WTC11 (cell line): ENCODE results near the gene SH3TC2.

Experiments used
- ESRRA ChIP-seq: sonication (generic); formaldehyde crosslinking; IDR thresholded peaks from 2 replicates; pipeline ENCODE4 v1.8.1; 2022; ENCODE audit warnings: mild to moderate bottlenecking, missing genetic modification reagents, borderline replicate concordance
- NR1H2 ChIP-seq: sonication (generic); formaldehyde crosslinking; IDR thresholded peaks from 2 replicates; pipeline ENCODE4 v1.9.0; 2021; ENCODE audit warnings: mild to moderate bottlenecking, moderate library complexity, missing genetic modification reagents
- NR3C1 ChIP-seq: sonication (generic); formaldehyde crosslinking; conservative IDR thresholded peaks from 2 replicates; pipeline ENCODE4 v1.8.1; 2023; ENCODE audit warnings: low read depth, mild to moderate bottlenecking, missing genetic modification reagents
- TF ChIP-seq, protein P1 (sequence below): sonication (generic); formaldehyde crosslinking; IDR thresholded peaks from 2 replicates; pipeline ENCODE4 v1.8.0; 2022; ENCODE audit warnings: missing genetic modification reagents
- TF ChIP-seq, protein P2 (sequence below): fragments of 200-600 bp; IDR thresholded peaks from 2 replicates; pipeline ENCODE4 v1.8.0; 2022; ENCODE audit warnings: antibody characterized with exemption
- TF ChIP-seq, protein P3 (sequence below): sonication (generic); formaldehyde crosslinking; IDR thresholded peaks from 2 replicates; pipeline ENCODE4 v1.8.1; 2022; ENCODE audit warnings: low read depth, missing genetic modification reagents, borderline replicate concordance

DNA sequence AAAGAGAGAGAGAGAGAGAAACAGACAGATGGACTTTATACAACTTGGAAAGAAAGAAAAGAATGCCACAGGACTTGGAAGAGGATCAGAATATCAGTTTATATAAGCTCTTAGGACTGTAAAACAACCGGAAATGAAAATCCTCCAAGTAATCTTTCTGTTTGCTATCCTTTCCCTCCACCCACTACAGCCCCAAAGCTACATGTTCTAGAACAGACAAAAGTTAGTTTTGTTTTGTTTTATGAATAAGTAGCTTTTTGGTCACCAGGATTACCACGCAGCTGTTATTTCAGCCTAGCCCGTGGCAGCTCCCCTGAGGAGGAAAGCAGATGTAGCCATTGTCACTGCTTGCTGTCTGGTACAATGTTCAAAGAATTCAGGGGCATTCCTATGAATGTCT, 66.6 kb downstream of the SH3TC2 start:
- TF ChIP-seq NR3C1 (CRISPR knock-in tag): no peak
- TF ChIP-seq, protein P1, sequence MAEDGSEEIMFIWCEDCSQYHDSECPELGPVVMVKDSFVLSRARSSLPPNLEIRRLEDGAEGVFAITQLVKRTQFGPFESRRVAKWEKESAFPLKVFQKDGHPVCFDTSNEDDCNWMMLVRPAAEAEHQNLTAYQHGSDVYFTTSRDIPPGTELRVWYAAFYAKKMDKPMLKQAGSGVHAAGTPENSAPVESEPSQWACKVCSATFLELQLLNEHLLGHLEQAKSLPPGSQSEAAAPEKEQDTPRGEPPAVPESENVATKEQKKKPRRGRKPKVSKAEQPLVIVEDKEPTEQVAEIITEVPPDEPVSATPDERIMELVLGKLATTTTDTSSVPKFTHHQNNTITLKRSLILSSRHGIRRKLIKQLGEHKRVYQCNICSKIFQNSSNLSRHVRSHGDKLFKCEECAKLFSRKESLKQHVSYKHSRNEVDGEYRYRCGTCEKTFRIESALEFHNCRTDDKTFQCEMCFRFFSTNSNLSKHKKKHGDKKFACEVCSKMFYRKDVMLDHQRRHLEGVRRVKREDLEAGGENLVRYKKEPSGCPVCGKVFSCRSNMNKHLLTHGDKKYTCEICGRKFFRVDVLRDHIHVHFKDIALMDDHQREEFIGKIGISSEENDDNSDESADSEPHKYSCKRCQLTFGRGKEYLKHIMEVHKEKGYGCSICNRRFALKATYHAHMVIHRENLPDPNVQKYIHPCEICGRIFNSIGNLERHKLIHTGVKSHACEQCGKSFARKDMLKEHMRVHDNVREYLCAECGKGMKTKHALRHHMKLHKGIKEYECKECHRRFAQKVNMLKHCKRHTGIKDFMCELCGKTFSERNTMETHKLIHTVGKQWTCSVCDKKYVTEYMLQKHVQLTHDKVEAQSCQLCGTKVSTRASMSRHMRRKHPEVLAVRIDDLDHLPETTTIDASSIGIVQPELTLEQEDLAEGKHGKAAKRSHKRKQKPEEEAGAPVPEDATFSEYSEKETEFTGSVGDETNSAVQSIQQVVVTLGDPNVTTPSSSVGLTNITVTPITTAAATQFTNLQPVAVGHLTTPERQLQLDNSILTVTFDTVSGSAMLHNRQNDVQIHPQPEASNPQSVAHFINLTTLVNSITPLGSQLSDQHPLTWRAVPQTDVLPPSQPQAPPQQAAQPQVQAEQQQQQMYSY (CRISPR knock-in tag): no peak
- no peak for TF ChIP-seq NR1H2 (CRISPR knock-in tag)
- TF ChIP-seq, protein P2, sequence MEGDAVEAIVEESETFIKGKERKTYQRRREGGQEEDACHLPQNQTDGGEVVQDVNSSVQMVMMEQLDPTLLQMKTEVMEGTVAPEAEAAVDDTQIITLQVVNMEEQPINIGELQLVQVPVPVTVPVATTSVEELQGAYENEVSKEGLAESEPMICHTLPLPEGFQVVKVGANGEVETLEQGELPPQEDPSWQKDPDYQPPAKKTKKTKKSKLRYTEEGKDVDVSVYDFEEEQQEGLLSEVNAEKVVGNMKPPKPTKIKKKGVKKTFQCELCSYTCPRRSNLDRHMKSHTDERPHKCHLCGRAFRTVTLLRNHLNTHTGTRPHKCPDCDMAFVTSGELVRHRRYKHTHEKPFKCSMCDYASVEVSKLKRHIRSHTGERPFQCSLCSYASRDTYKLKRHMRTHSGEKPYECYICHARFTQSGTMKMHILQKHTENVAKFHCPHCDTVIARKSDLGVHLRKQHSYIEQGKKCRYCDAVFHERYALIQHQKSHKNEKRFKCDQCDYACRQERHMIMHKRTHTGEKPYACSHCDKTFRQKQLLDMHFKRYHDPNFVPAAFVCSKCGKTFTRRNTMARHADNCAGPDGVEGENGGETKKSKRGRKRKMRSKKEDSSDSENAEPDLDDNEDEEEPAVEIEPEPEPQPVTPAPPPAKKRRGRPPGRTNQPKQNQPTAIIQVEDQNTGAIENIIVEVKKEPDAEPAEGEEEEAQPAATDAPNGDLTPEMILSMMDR: no peak
- TF ChIP-seq ESRRA: no peak
- TF ChIP-seq, protein P3, sequence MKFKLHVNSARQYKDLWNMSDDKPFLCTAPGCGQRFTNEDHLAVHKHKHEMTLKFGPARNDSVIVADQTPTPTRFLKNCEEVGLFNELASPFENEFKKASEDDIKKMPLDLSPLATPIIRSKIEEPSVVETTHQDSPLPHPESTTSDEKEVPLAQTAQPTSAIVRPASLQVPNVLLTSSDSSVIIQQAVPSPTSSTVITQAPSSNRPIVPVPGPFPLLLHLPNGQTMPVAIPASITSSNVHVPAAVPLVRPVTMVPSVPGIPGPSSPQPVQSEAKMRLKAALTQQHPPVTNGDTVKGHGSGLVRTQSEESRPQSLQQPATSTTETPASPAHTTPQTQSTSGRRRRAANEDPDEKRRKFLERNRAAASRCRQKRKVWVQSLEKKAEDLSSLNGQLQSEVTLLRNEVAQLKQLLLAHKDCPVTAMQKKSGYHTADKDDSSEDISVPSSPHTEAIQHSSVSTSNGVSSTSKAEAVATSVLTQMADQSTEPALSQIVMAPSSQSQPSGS (CRISPR knock-in tag): no peak
